ENCODE results near the gene SLC39A9.

DNA sequence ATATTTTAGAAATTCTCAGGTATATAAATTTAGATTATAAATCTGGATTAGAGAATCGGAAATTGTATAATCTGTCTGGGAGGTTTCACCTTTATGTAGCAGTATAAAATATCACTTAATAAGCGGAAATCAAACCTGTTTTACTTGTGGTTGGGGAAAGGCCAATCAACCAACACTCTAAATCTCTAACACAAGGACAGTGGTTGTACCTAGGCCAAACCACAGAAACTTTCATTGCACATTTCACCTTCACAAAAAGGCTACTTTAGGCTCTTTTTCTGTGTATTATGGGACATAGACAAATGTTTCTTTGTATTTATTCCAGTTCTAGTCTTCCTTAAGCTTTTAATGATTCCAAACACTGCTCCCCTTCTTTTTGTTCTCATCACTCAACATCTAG, 20.2 kb upstream of the SLC39A9 start:
- TF ChIP-seq ZNF274 (IDR thresholded peaks at IDR 0.05; ENCODE audit: low read depth, low read length) (no peak), YY1 (IDR thresholded peaks at IDR 0.05; ENCODE audit: insufficient read depth, insufficient read length) (no peak)
